Liver (tissue), 3 donors: Measurements from ENCODE around the gene CISTR.

Source experiments
- EGR1 ChIP-seq, 2 donors: IDR thresholded peaks; 2 replicates each; pipeline ENCODE4 v1.6.1; 2016 to 2018; ENCODE audit warnings: antibody characterized with exemption in 2 of 2, low read depth in 2 of 2
- FOXA1 ChIP-seq: IDR thresholded peaks from 2 replicates; pipeline ENCODE4 v1.6.1; 2016; ENCODE audit warnings: antibody characterized with exemption
- GABPA ChIP-seq, 2 donors: IDR thresholded peaks in 1 of 2; conservative IDR thresholded peaks in 1 of 2; 2 replicates each; pipeline ENCODE4 v1.6.1; 2016; ENCODE audit warnings: antibody characterized with exemption in 2 of 2, mild to moderate bottlenecking in 1 of 2, moderate library complexity in 1 of 2
- RAD21 ChIP-seq, 2 donors: IDR thresholded peaks; 2 replicates each; pipeline ENCODE4 v1.6.1; 2016; ENCODE audit warnings: antibody characterized with exemption in 2 of 2, mild to moderate bottlenecking in 2 of 2
- TAF1 ChIP-seq: conservative IDR thresholded peaks from 2 replicates; pipeline ENCODE4 v1.6.1; 2016; ENCODE audit warnings: antibody characterized with exemption, mild to moderate bottlenecking
- TF ChIP-seq, protein P1 (sequence below): fragments of 150-350 bp; IDR thresholded peaks from 2 replicates; pipeline ENCODE4 v1.5.1; 2017; ENCODE audit warnings: improper control_type of control experiment, low read depth, low read length; ENCODE audit not compliant: missing input control
- TF ChIP-seq, protein P2 (sequence below): IDR thresholded peaks from 2 replicates; pipeline ENCODE4 v1.6.1; 2016; ENCODE audit warnings: antibody characterized with exemption
- TF ChIP-seq, protein P3 (sequence below): IDR thresholded peaks from 2 replicates; pipeline ENCODE4 v1.6.1; 2016; ENCODE audit warnings: antibody characterized with exemption, mild to moderate bottlenecking
- TF ChIP-seq, protein P4 (sequence below): IDR thresholded peaks from 2 replicates; pipeline ENCODE4 v1.6.1; 2016; ENCODE audit warnings: antibody characterized with exemption
- donor health status: healthy.
- donor health status: healthy.

DNA sequence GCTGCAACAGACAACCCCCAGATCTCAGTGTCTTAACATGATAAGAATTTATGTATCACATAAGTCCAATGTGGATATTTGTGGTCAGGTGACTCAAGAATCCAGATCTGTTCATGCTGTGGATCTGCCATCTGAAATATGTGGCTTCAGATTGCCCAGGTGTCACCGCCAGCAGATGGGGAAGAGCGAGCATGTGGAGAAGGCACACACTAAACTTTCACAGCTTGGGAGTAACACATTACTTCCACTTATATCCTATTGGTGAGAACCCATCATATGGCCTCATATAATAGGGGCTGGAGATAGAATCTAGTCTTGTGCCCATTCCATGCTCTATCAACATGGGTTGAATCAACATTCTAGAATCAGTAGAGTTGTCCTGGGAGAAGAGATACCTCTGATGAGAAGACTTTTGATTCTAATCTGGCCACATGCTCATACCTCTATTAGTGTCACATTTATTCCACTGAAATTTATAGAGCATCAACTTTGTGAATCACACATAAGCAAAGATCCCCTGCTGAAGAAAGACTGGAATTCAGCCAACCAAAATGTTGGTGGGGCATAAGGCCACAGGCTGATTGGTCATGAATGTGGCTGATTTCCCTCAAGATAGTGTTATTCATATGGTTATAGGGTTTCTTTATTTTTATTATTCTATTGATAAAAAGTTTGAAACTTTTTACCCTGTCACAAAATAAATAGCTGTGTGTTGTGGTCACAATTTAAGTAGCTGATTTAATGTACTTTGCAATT, 18.6 kb downstream of the CISTR start:
- TF ChIP-seq RAD21 (IDR thresholded peaks at IDR 0.05) (no peak), TAF1 (no peak), EGR1 (IDR thresholded peaks at IDR 0.05; ENCODE audit: low read depth in 2 of 2) (no peak), GABPA (IDR thresholded peaks at IDR 0.05 in 1 of 2, conservative IDR thresholded peaks at IDR 0.05 in 1 of 2) (no peak), FOXA1 (no peak)
- TF ChIP-seq, protein P1, sequence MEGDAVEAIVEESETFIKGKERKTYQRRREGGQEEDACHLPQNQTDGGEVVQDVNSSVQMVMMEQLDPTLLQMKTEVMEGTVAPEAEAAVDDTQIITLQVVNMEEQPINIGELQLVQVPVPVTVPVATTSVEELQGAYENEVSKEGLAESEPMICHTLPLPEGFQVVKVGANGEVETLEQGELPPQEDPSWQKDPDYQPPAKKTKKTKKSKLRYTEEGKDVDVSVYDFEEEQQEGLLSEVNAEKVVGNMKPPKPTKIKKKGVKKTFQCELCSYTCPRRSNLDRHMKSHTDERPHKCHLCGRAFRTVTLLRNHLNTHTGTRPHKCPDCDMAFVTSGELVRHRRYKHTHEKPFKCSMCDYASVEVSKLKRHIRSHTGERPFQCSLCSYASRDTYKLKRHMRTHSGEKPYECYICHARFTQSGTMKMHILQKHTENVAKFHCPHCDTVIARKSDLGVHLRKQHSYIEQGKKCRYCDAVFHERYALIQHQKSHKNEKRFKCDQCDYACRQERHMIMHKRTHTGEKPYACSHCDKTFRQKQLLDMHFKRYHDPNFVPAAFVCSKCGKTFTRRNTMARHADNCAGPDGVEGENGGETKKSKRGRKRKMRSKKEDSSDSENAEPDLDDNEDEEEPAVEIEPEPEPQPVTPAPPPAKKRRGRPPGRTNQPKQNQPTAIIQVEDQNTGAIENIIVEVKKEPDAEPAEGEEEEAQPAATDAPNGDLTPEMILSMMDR: no peak
- TF ChIP-seq, protein P2, sequence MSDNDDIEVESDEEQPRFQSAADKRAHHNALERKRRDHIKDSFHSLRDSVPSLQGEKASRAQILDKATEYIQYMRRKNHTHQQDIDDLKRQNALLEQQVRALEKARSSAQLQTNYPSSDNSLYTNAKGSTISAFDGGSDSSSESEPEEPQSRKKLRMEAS: no peak
- TF ChIP-seq, protein P3, sequence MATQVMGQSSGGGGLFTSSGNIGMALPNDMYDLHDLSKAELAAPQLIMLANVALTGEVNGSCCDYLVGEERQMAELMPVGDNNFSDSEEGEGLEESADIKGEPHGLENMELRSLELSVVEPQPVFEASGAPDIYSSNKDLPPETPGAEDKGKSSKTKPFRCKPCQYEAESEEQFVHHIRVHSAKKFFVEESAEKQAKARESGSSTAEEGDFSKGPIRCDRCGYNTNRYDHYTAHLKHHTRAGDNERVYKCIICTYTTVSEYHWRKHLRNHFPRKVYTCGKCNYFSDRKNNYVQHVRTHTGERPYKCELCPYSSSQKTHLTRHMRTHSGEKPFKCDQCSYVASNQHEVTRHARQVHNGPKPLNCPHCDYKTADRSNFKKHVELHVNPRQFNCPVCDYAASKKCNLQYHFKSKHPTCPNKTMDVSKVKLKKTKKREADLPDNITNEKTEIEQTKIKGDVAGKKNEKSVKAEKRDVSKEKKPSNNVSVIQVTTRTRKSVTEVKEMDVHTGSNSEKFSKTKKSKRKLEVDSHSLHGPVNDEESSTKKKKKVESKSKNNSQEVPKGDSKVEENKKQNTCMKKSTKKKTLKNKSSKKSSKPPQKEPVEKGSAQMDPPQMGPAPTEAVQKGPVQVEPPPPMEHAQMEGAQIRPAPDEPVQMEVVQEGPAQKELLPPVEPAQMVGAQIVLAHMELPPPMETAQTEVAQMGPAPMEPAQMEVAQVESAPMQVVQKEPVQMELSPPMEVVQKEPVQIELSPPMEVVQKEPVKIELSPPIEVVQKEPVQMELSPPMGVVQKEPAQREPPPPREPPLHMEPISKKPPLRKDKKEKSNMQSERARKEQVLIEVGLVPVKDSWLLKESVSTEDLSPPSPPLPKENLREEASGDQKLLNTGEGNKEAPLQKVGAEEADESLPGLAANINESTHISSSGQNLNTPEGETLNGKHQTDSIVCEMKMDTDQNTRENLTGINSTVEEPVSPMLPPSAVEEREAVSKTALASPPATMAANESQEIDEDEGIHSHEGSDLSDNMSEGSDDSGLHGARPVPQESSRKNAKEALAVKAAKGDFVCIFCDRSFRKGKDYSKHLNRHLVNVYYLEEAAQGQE: no peak
- TF ChIP-seq, protein P4, sequence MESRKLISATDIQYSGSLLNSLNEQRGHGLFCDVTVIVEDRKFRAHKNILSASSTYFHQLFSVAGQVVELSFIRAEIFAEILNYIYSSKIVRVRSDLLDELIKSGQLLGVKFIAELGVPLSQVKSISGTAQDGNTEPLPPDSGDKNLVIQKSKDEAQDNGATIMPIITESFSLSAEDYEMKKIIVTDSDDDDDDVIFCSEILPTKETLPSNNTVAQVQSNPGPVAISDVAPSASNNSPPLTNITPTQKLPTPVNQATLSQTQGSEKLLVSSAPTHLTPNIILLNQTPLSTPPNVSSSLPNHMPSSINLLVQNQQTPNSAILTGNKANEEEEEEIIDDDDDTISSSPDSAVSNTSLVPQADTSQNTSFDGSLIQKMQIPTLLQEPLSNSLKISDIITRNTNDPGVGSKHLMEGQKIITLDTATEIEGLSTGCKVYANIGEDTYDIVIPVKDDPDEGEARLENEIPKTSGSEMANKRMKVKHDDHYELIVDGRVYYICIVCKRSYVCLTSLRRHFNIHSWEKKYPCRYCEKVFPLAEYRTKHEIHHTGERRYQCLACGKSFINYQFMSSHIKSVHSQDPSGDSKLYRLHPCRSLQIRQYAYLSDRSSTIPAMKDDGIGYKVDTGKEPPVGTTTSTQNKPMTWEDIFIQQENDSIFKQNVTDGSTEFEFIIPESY: no peak
